AG09309 (cell line): ENCODE results near the gene CXCL17.

Source experiments
- DNase-seq: peaks from one replicate; pipeline ENCODE4 v3.0.0-alpha.2; 2010; ENCODE audit warnings: low read depth
- H3K4me3 ChIP-seq: 2 replicates; pipeline ENCODE4 v1.5.1; 2011; ENCODE audit warnings: mild to moderate bottlenecking, low read depth, low read length, moderate library complexity; ENCODE audit not compliant: control insufficient read depth
- TF ChIP-seq, protein P1 (sequence below): IDR thresholded peaks from 2 replicates; pipeline ENCODE4 v1.5.1; 2011; ENCODE audit warnings: mild to moderate bottlenecking, low read depth, low read length, inconsistent platforms; ENCODE audit not compliant: insufficient read depth, control insufficient read depth; ENCODE audit errors: missing control alignments

The CXCL17 gene

DNA sequence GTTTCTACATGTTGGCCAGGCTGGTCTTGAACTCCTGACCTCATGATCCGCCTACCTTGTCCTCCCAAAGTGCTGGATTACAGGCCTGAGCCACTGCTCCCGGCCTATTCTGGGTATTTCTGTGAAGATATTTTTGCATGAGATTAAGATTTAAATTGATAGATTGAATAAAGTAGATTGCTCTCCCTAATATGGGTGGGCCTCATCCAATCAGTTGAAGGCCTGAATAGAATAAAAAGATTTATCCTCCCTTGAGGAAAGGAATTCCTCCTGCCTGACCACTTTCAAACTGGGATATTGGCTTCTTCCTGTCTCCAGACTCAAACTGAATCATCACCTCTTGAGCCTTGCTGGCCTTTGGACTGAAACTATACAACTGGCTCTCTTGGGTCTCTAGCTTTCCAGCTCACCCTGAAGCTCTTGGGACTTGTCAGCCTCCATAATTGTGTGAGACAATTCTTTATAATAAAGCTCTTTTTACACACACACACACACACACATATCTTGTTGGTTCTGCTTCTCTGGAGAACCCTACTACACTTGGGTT lies 36.1 kb upstream of the CXCL17 start:
- TF ChIP-seq, protein P1, sequence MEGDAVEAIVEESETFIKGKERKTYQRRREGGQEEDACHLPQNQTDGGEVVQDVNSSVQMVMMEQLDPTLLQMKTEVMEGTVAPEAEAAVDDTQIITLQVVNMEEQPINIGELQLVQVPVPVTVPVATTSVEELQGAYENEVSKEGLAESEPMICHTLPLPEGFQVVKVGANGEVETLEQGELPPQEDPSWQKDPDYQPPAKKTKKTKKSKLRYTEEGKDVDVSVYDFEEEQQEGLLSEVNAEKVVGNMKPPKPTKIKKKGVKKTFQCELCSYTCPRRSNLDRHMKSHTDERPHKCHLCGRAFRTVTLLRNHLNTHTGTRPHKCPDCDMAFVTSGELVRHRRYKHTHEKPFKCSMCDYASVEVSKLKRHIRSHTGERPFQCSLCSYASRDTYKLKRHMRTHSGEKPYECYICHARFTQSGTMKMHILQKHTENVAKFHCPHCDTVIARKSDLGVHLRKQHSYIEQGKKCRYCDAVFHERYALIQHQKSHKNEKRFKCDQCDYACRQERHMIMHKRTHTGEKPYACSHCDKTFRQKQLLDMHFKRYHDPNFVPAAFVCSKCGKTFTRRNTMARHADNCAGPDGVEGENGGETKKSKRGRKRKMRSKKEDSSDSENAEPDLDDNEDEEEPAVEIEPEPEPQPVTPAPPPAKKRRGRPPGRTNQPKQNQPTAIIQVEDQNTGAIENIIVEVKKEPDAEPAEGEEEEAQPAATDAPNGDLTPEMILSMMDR = no peak

DNA sequence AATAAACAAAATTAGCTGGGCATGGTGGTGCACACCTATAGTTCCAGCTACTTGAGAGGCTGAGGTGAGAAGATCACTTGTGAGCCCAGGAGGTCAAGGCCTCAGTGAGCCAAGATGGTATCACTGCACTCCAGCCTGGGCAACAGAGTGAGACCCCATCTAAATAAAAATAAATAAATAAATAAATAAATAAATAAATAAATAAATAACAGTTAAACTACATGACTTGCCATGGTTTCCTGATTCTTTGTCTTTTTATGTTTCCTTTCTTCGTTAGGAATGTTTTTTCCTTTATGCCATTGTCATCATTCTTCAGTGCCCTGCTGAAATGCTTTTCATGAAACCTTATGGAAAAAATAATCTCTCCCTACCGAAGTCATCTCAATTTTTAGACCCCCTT lies 35.2 kb upstream of the CXCL17 start:
- TF ChIP-seq, protein P1 = no peak
- H3K4me3 ChIP-seq = no peak overlapping the region
- DNase-seq = no peak

More for the DNA sequence above, 36.1 kb upstream of the CXCL17 start:
- DNase-seq = no peak
- no peak overlapping the region for H3K4me3 ChIP-seq

DNA sequence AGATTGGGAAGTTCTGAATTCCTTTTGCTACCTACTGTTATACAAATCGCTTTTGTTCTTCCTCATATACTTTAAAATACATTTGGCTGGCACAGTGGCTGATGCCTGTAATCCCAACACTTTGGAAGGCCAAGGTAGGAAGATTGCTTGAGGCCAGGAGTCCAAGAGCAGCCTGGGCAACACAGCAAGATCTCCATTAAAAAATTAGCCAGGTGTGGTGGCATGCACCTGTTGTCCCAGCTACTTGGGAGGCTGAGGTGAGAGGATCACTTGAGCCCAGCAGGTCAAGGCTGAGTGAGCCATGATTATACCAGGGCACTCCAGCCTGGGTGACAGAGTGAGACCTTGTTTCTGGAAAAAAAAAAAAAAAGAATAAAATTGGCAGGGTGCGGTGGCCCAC lies 34.4 kb upstream of the CXCL17 start:
- no peak for DNase-seq
- TF ChIP-seq, protein P1 = no peak

DNA sequence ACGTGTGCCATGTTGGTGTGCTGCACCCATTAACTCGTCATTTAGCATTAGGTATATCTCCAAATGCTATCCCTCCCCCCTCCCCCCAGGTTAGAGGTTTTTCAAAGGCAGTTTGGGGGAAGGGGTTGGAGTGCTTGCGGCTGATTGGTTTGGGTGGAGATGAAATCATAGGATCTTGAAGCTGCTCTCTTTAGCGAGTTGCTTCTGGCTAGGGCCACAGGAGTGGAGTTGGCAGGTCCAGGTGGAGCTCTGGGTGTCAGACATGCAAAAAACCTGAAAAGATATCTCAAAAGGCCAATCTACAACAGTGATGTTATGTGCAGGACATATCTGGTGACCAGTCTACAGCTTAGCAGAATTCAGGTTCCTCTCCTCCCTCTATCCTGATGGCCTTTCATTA lies 32.6 kb upstream of the CXCL17 start:
- TF ChIP-seq, protein P1 = no peak
- no peak overlapping the region for H3K4me3 ChIP-seq
- no peak for DNase-seq

More for the DNA sequence above, 34.4 kb upstream of the CXCL17 start:
- no peak overlapping the region for H3K4me3 ChIP-seq

DNA sequence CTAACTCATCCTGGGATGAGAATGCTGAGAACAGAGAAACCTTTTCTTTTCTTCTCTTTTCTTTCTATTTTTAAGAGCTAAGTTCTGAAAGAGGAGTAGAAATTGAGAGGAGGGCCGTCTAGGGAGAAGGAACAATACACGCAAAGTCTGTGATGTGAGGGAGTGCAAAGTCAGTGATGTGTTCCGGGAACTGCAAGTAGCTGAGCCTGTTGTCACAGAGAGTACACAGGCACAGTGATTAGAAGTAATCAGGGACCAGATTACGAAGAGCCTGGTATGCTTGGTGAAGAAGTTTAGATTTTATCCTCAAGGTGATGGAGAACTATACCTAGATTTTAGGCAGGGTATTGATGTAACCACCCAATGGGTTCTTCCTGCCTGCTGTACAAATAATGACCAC lies 32.0 kb upstream of the CXCL17 start:
- no peak overlapping the region for H3K4me3 ChIP-seq
- DNase-seq = no peak
- TF ChIP-seq, protein P1 = no peak

DNA sequence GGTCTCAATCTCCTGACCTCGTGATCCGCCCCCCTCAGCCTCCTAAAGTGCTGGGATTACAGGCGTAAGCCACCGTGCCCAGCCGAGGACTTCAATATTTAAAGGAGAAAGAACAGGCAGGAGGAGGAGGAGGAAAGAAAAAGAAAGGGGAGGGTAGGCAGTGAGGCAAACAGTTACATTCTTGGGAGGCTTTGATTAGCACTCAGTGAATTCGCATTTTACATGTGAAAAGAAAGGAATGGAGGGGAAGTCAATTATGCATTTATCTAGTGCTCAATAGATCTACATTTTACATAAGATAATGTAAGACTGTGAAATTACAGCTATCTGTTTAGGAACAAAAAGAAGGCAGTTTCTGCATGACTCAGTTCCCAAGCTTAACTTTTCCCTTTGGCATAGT lies 30.9 kb upstream of the CXCL17 start:
- no peak overlapping the region for H3K4me3 ChIP-seq
- TF ChIP-seq, protein P1 = no peak
- no peak for DNase-seq
